Kidney epithelial cell (primary cell): ENCODE data around the gene NME7. TPM values are rescaled to one million over a fixed set of nuclear protein-coding genes. Genes with fewer than 3 reads are reported as not detected.

Experiments used
- DNase-seq: peaks from one replicate; pipeline ENCODE4 v3.0.0-alpha.2; 2010; ENCODE audit warnings: low read depth
- H3K27me3 ChIP-seq: 2 replicates; pipeline ENCODE4 v1.6.0; 2011; ENCODE audit warnings: low read length; ENCODE audit not compliant: control insufficient read depth, insufficient read depth
- H3K36me3 ChIP-seq: 2 replicates; pipeline ENCODE4 v1.5.1; 2011; ENCODE audit warnings: low read length; ENCODE audit not compliant: control insufficient read depth, insufficient read depth
- H3K4me3 ChIP-seq: 2 replicates; pipeline ENCODE4 v1.5.1; 2011; ENCODE audit warnings: low read depth, mild to moderate bottlenecking, control low read depth, low read length
- CTCF ChIP-seq: IDR thresholded peaks from 2 replicates; pipeline ENCODE4 v1.5.1; 2011; ENCODE audit warnings: mild to moderate bottlenecking, moderate library complexity, low read length, control low read depth, inconsistent platforms; ENCODE audit not compliant: insufficient read depth, poor library complexity, severe bottlenecking
- total RNA-seq: library from RNA; depleted of rRNA; stranded (reverse); fragments of >200 nt; gene quantifications from 2 replicates; pipeline ENCODE4 v1.2.3, GENCODE V29; 2015

The NME7 gene
- total RNA-seq, 1 donor from 2014 or later: 24.4 TPM

DNA sequence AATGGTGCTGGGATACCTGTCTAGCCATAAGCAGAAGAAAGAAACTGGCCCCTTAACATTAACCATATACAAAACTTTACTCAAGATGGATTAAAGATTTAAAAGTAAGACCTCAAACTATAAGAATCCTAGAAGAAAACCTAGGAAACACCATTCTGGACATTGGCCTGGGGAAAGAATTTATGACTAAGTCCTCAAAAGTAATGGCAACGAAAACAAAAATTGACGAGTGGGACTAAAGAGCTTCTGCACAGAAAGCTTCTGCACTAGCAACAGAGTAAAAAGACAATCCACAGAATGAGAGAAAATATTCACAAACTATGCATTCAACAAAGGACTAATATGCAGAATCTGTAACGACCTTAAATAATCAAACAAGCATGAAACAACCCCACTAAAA lies 66.7 kb downstream of the NME7 start:
- Histone ChIP-seq H3K4me3 (no peak overlapping the region), H3K36me3 (no peaks in the 10 kb centered on the region), H3K27me3 (no peaks in the 10 kb centered on the region)
- DNase-seq: no peak
- TF ChIP-seq CTCF: no peak

DNA sequence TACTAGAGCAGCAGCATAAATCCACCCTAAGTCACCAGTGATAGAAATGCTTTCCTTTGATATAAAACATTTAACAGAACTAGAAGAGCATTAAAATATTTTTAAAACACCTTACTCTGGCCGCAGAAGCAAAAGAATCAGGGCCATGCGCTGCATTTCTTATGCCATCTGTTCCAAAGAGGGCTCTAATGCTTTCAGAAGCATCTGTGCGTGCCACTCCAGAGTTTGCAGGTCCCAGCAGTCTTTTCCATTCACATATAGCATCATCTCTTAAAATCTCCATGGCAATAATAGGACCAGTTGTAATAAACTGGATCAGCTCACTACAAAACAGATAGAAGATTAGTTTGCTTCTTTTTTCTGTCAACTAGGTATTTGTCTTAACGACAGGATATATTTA lies 69.2 kb downstream of the NME7 start:
- no peaks in the 10 kb centered on the region for H3K36me3 ChIP-seq
- no peaks in the 10 kb centered on the region for H3K27me3 ChIP-seq
- H3K4me3 ChIP-seq: no peak overlapping the region
- no peak for DNase-seq
- no peak for TF ChIP-seq CTCF

- no peaks in the 10 kb centered on the region for H3K36me3 ChIP-seq
- no peak for DNase-seq
- TF ChIP-seq CTCF: no peak
- no peak overlapping the region for H3K4me3 ChIP-seq
- H3K27me3 ChIP-seq: no peaks in the 10 kb centered on the region
Measured at GRCh38 chr1:169295846-169296245, 71.8 kb downstream of the NME7 start.

DNA sequence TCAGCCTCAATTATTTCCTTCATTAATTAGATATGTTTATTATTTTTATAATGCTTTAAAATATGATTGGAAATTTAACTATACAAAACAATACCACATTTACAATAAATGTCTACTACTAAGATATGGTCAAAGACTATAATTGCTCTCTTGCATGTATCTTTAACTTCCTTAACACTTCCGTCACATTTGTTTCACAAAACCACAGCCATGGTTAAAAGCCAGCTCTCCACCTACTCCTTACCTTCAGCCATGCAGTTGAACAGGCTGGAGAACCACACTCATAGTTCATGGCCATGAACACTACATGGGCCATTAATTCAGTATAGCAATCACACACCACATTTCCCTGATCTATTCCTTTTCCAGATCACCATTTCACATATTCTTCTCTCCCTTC lies 72.2 kb downstream of the NME7 start:
- DNase-seq: no peak
- H3K27me3 ChIP-seq: no peaks in the 10 kb centered on the region
- no peak overlapping the region for H3K4me3 ChIP-seq
- H3K36me3 ChIP-seq: no peaks in the 10 kb centered on the region
- no peak for TF ChIP-seq CTCF

GRCh38 chr1:169289016-169289415 lies 78.6 kb downstream of the NME7 start:
- no peak for TF ChIP-seq CTCF
- DNase-seq: no peak
- Histone ChIP-seq H3K27me3 (no peaks in the 10 kb centered on the region), H3K36me3 (no peaks in the 10 kb centered on the region), H3K4me3 (no peak overlapping the region)

DNA sequence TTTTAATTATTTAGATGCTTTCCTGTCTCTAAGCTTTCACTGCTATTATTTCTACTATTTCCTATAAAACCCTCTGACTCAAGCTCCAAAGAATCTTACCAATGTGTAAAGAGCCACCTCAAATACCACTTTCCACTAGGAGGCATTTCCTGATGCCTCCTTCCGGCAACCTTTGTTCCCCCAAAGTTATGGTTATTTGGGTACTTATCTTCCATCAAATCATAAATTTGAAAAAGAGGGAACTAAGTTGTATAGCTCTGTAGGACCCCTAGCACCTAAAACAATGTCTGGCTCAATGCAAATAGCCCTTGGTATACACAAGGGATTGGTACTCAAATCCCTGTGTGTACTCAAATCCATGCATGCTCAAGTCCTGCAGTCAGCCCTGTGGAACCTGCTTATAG lies 79.6 kb downstream of the NME7 start:
- no peaks in the 10 kb centered on the region for H3K36me3 ChIP-seq
- DNase-seq: peak; percentile 21
- no peaks in the 10 kb centered on the region for H3K27me3 ChIP-seq
- no peak overlapping the region for H3K4me3 ChIP-seq
- TF ChIP-seq CTCF: no peak
